Upper lobe of left lung (tissue), 4 donors: ENCODE results near the gene ADGRG2.

Experiments used
- POLR2A ChIP-seq, 4 donors: fragments of 450-650 bp; IDR thresholded peaks; one replicate each; pipeline ENCODE4 v1.5.1; 2016 to 2017; ENCODE audit warnings: antibody characterized with exemption in 4 of 4, mild to moderate bottlenecking in 2 of 4
- POLR2AphosphoS5 ChIP-seq, 2 donors: sonication (generic); formaldehyde crosslinking; IDR thresholded peaks; one replicate each; pipeline ENCODE4 v1.5.1; 2017; ENCODE audit warnings: antibody characterized with exemption in 2 of 2
- TF ChIP-seq, protein P1 (sequence below), 6 experiments: fragments of 450-650 bp in 4 of 6; fragments of 200-600 bp in 2 of 6; sonication (generic) in 2 of 6; IDR thresholded peaks; one replicate each; pipeline ENCODE4 v1.5.1; 2016 to 2019; ENCODE audit warnings: antibody characterized with exemption in 6 of 6

DNA sequence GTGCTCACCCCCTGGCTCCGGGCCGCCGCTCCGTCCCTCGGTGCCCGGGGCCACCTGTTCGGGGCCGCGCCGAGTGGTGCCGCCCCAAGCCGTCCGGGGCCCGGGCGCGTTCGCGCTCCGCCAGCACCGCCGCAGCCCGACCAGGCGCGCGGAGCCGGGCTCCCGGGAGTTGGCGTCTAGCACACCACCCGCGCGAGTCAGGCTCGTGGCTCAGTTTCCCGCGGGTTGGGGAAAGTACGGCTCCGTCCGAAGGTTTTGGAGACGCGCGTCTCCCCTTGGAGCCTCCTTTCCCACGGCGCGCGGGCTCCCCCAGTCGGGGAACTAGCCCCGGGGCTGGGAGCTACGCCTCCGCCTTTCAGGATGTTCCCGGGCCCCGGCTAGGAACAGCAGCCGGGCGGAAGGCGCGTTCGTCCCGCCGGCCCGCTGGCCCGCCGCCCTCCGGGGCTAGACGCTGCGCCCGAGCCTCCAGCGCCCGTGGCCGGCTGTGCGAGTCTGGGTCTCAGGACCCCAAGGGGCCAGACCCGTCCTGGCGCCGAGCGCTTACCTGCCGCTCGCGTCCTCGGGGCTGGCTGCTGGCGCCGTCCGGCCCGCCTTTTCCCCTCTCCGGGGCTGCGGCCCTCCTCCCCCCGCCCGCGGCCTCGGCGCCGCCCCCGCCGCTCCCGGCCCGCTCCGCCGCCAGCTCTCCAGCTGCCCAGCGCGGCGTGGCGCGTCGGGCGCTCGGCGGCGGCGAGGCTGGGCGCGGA lies at the start of gene ADGRG2:
- TF ChIP-seq, protein P1, sequence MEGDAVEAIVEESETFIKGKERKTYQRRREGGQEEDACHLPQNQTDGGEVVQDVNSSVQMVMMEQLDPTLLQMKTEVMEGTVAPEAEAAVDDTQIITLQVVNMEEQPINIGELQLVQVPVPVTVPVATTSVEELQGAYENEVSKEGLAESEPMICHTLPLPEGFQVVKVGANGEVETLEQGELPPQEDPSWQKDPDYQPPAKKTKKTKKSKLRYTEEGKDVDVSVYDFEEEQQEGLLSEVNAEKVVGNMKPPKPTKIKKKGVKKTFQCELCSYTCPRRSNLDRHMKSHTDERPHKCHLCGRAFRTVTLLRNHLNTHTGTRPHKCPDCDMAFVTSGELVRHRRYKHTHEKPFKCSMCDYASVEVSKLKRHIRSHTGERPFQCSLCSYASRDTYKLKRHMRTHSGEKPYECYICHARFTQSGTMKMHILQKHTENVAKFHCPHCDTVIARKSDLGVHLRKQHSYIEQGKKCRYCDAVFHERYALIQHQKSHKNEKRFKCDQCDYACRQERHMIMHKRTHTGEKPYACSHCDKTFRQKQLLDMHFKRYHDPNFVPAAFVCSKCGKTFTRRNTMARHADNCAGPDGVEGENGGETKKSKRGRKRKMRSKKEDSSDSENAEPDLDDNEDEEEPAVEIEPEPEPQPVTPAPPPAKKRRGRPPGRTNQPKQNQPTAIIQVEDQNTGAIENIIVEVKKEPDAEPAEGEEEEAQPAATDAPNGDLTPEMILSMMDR (IDR thresholded peaks at IDR 0.05): no peak
- no peak for TF ChIP-seq POLR2A (IDR thresholded peaks at IDR 0.05)
- TF ChIP-seq POLR2AphosphoS5 (IDR thresholded peaks at IDR 0.05): no peak
